Kidney epithelial cell (primary cell): Measurements from ENCODE around the gene GRAMD2B. TPM values are rescaled to one million over a fixed set of nuclear protein-coding genes. Genes with fewer than 3 reads are reported as not detected.

Experiments used
- DNase-seq: peaks from one replicate; pipeline ENCODE4 v3.0.0-alpha.2; 2010; ENCODE audit warnings: low read depth
- H3K27me3 ChIP-seq: 2 replicates; pipeline ENCODE4 v1.6.0; 2011; ENCODE audit warnings: low read length; ENCODE audit not compliant: control insufficient read depth, insufficient read depth
- H3K36me3 ChIP-seq: 2 replicates; pipeline ENCODE4 v1.5.1; 2011; ENCODE audit warnings: low read length; ENCODE audit not compliant: control insufficient read depth, insufficient read depth
- H3K4me3 ChIP-seq: 2 replicates; pipeline ENCODE4 v1.5.1; 2011; ENCODE audit warnings: low read depth, mild to moderate bottlenecking, control low read depth, low read length
- total RNA-seq: library from RNA; depleted of rRNA; stranded (reverse); fragments of >200 nt; gene quantifications from 2 replicates; pipeline ENCODE4 v1.2.3, GENCODE V29; 2015
- TF ChIP-seq, protein P1 (sequence below): IDR thresholded peaks from 2 replicates; pipeline ENCODE4 v1.5.1; 2011; ENCODE audit warnings: mild to moderate bottlenecking, moderate library complexity, low read length, control low read depth, inconsistent platforms; ENCODE audit not compliant: insufficient read depth, poor library complexity, severe bottlenecking

The GRAMD2B gene
- total RNA-seq, 1 donor from 2014 or later = 36.9 TPM

GRCh38 chr5:126508251-126508961 lies 85.2 kb downstream of the GRAMD2B start:
- DNase-seq = no peak
- TF ChIP-seq, protein P1, sequence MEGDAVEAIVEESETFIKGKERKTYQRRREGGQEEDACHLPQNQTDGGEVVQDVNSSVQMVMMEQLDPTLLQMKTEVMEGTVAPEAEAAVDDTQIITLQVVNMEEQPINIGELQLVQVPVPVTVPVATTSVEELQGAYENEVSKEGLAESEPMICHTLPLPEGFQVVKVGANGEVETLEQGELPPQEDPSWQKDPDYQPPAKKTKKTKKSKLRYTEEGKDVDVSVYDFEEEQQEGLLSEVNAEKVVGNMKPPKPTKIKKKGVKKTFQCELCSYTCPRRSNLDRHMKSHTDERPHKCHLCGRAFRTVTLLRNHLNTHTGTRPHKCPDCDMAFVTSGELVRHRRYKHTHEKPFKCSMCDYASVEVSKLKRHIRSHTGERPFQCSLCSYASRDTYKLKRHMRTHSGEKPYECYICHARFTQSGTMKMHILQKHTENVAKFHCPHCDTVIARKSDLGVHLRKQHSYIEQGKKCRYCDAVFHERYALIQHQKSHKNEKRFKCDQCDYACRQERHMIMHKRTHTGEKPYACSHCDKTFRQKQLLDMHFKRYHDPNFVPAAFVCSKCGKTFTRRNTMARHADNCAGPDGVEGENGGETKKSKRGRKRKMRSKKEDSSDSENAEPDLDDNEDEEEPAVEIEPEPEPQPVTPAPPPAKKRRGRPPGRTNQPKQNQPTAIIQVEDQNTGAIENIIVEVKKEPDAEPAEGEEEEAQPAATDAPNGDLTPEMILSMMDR = no peak
- Histone ChIP-seq H3K4me3 (no peak overlapping the region), H3K27me3 (no peaks in the 10 kb centered on the region), H3K36me3 (no peaks in the 10 kb centered on the region)

DNA sequence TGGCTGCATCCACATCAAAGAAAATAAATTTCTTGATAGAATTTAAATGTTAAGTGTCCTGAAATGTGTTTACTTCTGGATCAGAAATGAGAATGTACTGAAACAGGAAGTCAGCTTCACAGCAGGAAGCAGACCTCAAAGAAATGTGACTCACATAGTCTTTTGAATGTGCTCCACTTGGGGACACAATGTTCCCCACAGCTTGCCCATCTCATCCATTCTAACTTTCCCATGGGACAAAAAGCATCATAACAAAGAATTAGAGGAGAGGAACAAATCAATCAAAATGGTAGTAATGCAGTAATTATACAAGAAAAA lies 85.7 kb downstream of the GRAMD2B start:
- DNase-seq = no peak
- TF ChIP-seq, protein P1 = no peak
- Histone ChIP-seq H3K36me3 (no peaks in the 10 kb centered on the region), H3K27me3 (no peaks in the 10 kb centered on the region), H3K4me3 (no peak overlapping the region)

- Histone ChIP-seq H3K36me3 (no peaks in the 10 kb centered on the region), H3K4me3 (no peak overlapping the region), H3K27me3 (no peaks in the 10 kb centered on the region)
- DNase-seq = no peak
- TF ChIP-seq, protein P1 = no peak
These were observed 86.1 kb downstream of the GRAMD2B start for GRCh38 chr5:126509339-126509738.

DNA sequence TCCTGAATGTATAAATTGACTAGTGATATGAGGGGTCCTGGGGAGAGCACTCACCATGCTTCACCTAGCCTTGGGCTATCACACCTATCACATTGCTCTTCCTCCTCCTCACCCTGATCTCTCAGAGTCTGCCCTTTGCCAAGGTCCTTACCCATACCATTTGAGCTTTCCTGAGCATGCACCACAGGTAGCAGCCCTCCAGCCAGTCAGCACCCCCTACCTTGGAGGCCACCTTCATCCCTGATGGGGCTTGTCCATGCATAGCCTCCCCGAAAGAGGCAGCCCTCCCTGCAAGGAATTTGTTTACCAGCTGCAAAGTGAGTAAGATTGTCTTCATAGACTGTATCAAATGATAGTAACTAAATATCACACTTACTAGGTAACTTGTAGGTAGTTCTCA lies 88.8 kb downstream of the GRAMD2B start:
- TF ChIP-seq, protein P1 = no peak
- Histone ChIP-seq H3K36me3 (no peaks in the 10 kb centered on the region), H3K4me3 (no peak overlapping the region), H3K27me3 (no peaks in the 10 kb centered on the region)
- DNase-seq = no peak

- Histone ChIP-seq H3K36me3 (no peaks in the 10 kb centered on the region), H3K4me3 (no peak overlapping the region), H3K27me3 (no peaks in the 10 kb centered on the region)
- TF ChIP-seq, protein P1 = no peak
- no peak for DNase-seq
These were observed 89.2 kb downstream of the GRAMD2B start for GRCh38 chr5:126512451-126512850.

GRCh38 chr5:126513302-126513701 lies 90.1 kb downstream of the GRAMD2B start:
- no peak overlapping the region for H3K4me3 ChIP-seq

More at GRCh38 chr5:126513302-126513701, 90.1 kb downstream of the GRAMD2B start:
- Histone ChIP-seq H3K36me3 (no peaks in the 10 kb centered on the region), H3K27me3 (no peaks in the 10 kb centered on the region)
- TF ChIP-seq, protein P1 = no peak
- no peak for DNase-seq
